GM04504 (cell line): ENCODE measurements around the gene RTKN2.

Experiments used
- DNase-seq: peaks from one replicate; pipeline ENCODE4 v3.0.0-alpha.2; 2012; ENCODE audit warnings: low read depth

The RTKN2 gene

DNA sequence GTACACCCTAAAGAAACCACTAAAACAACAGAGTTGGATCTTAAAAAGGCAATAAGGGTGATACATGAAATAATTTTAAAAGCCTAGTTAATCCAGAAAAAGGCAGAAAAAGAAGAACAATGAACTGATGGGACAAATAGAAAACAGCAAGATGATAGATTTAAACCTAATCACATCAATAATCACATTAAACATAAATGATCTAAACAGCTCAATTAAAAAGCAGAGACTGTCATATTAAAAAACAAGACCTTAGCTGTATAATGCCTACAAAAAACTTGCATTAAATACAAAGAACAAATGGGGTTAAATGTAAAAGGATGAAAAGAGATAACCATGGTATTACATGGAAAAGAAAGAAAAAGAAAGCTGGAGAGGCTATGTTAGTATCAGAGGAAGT lies 96.2 kb downstream of the RTKN2 start:
- DNase-seq, result no peak

DNA sequence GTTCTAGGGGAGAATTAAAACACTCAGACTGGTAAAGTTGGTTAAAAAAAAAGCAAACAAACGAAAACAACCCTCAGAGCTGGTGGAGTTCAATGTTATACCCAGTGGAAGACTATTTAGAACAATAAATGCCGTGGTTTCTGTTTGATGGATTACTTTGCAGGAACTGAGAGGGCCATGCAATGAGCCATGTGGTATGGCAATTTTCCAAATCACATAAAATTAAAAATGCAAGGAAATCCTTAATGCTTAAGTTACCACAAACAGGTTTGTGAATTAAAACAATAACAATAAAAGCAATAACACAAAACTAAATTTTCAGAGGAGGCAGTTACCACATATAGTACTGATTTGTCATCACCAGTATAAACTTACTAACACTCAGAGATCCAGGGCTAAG lies 96.9 kb downstream of the RTKN2 start:
- DNase-seq, result peak; percentile 44

DNA sequence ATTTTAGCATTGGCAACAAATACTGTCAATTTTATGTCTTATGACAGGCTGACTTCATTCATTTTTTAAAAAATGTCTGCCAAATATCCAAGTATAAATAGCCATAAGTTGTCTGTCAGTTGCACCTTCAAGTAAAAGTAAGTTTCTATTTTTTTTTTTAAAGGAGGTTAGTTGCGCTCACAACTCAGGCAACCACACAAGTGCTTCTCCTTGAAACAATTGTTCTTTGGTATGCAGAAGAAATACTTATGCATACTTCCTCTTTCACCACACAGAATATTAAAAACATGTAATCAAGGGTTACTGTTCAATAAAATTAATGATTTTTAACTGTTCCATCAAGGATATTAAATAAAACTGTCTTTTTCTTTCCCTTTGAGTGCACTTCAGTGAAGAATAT lies 97.9 kb downstream of the RTKN2 start:
- DNase-seq, result no peak

DNA sequence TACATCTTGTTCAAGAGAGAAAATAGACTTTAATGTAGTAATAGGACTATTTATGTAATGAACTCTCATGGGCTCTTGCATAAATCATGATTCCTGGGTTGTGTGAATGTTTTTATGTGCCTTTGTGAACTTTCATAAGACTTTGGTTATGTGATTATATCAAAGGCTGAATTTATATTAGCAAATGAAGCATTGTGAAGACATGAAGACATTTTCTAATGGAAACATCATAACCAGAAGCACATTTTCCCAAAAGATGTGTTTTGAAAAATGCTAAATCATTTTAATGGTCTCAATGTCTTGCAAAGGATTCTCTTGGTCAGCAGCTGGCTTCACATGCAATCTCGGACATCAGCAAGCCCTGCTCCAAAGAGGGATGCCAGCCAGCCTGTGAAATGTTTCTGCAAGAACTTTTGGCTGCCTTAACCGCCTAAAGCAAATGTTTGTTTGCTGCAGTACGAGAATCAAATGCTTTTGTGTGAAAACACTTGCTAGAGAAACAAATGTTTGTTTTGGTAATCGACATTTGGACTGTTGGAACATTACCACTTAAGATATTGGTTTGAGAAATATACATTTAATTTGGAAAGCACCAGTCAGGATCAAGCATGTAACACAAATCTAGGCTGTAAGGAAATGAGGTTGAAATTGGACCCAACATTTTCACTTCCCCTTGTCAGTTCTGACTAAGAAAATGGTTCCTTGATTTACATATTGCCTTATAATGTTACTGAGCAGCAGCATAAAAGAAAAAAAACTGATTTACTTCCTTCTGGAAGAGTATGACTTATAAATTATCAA lies 102.1 kb downstream of the RTKN2 start:
- peak; percentile 94 for DNase-seq

DNA sequence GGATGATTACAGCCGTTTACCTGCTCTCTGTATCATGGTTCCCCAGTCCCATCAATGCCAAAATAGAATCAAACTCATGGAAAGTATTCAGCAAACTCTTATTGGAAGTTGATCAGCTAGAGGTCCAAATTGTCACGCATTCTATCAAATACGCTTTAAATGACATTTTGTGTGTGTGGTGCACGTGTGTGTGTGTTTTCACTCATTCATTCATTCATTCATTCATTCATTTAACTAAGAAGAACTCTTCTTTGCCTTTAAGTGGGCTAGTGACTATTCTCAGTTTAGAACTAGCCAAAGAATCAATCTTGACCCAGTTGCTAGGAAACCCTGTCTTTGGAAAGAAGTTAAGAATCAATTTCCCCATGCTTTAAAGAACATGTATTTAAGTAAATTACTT lies 102.8 kb downstream of the RTKN2 start:
- no peak for DNase-seq

DNA sequence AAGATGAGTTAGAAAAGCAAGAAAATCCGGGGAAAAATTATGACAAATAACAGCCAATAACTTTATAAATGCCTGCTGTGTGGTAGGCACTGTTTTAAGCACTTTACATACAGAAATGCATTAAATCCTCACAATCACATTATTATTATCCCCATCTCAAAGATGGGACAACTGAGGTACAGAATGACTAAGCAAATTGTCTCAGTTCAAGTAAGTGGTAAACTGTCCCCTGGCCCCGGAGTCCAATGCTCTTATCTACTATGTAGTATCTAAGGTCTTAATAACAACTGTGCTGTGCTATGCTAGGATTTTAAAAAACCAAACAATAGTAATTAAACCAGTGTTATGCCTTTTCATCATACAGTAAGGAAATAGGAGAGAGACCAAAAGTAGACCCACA lies 105.6 kb downstream of the RTKN2 start:
- no peak for DNase-seq

DNA sequence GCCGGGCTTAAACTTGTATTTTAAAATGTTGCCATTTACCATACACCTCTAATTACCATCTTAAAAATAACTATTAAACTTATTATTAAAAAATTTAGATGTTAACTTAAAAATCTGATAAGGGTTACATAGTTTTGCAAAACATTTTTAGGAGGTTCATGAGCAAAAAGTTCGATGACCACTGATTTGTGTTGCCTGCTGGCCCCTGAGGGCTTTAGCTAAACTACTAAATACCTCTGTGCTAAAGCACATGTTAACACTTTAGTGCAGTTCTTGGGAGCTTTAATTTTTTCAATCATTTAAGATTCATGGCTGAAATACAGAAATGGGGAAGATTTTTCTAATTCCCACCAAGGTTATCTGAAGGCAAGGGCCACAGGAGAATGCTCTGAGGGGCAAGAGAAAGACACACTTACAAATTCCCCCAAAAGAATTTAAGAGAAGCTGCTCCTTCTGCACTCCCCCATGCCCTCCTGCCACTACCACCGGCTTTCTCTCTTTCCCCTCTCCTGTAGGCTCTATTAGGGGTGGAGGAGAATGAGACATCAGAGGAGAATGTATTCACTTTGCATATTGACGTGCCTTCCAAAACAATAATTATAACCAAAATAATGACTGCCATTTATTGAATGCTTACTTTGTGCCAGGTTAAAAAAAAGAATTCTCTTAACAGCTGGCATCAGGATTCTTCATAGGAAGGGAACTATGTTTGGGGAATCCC lies 106.2 kb downstream of the RTKN2 start:
- DNase-seq, result no peak

DNA sequence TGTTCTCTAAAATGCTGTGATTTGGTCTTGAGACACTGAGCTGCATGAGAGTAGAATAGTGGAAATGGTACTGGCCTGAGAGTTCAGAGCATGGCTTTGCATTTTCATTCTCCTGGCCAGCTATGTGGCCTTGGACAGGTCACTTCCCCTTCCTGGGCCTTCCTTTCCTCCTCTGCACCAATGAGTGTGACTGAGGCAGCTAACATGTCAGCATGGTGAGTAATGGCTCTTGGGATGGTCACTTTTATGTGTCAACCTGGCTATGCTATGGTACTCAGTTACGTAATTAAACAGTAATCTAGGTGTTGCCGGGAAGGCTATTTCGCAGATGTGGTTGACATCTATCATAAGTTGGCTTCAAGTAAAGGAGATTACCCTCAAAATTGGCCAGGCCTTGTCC lies 109.3 kb downstream of the RTKN2 start:
- DNase-seq, result no peak

DNA sequence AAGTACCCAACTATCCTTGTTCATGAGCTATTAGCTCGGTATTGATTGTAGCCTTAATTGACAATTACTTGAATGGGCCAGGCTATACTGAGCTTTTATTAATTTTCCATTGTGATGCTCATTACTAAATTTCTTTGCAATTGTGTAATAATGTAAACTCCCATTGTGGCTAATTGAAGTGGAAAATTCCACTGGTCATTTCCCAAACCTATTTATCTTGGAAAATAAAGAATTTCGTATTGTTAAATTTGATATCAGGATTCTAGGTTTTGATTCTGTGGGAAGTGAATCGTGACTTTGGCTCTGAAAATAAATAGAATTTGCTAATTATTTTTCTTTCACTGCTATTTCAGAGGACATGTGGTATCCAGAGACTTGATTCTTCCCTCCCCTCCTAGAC lies 111.0 kb downstream of the RTKN2 start:
- DNase-seq, result no peak

DNA sequence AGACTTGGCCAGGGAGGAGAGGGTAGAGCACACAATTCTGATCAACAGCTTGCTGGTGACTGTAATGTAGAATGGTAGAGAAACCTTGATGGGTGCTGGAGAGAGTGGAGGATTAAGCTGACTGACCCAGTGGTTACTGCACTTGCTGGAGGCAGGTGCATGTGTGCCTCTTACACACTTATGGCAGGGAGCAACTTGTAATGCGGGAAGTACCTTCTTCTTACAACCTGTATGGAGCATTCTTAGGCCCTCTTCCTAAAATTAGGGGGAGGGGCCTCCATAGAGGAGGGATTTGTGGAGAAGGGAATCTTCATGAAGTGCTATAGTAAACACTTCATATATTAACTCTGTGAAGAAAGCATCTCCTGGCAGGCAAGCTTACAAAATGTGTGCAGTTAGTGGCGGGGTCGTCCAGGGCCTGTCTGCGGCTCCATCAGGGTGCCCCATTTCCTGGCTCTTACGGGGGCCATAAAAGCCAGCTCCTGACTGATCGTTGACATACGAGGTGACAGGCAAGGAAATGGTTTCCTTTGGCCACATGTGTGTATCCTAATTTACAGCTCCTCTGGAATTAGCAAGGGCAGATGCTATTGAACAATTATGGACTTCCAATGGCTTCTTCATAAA lies 113.5 kb downstream of the RTKN2 start:
- no peak for DNase-seq

DNA sequence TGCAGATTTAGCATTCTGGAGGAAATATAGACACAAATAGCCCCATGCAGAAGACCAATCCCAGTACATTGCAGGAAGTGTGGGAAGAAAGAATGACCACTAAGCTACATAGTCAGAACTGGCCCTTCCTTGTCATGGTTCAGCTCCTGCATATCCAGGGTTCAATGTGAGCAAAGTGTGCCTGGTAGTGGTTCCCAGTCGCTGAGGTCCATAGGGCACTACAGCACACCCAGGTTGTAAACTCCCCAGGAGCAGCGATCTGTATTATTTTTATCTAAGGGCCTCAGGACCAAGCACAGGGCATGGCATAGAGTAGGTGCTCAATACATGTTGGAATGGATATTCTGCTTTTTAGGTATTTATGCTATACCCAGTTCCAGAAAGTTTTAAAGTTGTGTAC lies 114.4 kb downstream of the RTKN2 start:
- no peak for DNase-seq

DNA sequence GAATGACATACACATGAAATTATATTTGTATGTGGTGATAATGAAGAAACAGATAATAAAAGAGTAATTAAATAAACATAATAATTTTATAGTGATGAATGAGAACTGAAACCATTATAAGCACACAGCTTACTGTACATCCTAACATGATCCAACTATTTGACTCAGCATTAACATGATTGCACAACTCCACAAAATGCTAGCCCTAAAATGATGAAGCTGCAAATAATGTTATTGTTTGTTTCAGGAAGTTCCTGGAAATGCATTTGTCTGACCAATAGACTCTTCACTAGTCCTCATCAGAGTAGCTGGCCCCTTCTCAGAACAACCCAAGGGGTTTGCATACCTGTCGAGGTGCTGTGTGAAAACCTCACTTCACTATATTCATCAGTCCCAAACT lies 115.5 kb downstream of the RTKN2 start:
- peak; percentile 50 for DNase-seq

DNA sequence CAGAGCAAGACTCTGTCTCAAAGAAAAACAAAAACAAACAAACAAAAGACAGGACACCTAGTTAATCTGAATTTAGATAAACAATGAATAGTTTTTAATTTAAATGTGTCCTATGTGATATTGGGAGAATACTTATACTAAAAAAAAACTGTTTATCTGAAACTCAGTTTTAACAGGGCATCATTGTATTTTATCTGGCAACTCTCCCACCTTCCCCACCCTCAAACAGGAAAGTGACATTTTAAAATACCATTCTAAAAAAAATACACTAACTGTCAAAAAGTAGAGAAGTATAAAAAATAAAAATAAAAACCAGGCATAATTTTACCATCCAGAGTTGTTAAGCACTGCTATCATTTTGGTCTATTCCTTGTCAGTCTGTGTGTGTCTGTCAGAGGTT lies 119.0 kb downstream of the RTKN2 start:
- DNase-seq, result no peak

DNA sequence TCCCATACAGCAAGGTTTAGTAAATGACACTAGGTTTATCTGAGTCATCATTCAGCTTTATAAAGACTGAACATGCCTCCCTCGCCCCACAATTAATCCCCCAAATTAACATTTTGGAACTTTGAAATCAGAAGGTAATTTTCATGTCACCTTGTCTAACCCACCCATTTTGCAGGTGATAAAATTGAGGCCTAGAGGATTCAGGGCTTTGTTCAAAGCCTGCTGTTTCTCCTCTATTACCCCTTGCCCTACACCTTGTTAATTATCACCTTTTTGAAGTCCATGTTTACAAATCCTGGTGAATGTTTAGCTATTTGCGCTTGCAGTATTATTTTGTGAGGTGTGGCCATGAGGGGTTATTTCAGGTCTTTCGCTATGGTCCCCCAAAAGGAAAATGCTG lies 120.5 kb downstream of the RTKN2 start:
- DNase-seq, result no peak

DNA sequence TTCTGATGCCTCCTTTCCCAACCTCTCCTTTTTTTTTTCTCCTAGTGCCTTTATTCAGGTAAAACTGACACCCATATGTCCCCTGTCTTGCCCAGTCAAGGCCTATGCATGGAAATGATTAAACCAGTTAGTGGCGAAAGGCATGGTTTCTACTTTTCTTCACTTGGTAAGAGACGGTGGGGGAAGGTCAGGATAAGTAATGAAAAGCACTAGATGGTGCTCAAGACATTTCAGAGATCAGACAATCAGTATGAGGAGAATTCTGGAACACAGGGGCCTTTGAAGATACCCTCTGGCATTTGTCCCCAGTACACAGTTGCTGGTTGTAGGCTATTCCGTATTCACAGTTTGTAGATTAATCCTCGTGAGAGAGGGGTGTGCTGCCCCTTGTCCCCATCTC lies 121.2 kb downstream of the RTKN2 start:
- no peak for DNase-seq

DNA sequence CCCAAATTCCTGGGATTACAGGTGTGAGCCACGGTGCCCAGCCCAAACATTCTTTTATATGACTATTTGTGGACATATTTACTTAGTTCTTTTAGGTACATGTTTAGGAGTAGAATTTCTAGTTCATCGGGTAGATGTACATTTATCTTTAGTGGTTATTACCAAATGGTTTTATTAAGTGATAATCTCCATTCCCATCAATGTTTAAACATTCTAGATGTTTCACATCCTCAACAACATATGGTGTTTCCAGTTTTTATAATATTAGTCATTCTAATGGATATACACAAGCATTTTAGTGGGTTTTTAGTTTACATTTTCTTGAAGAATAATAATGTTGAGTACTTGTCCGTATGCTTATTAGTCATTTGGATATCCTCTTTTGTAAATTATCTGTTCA lies 131.7 kb downstream of the RTKN2 start:
- no peak for DNase-seq

DNA sequence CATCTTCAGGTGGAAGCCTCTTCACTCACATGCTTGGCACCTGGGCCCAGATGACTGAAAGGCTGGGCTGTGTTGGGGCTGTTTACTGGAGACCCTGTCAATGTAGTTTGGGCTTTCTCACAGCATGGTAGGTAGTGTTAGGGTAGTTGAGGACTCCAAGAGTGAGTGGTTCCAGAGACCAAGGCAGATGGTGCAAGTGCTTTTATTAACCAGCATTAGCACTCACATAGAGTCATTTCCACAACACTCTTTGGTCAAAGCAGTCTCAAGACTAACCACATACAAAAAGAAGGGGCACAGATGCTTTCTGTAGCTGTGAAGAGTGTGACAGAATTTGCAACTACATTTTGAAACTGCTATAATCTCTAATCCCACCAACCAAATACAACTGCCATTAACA lies 135.0 kb downstream of the RTKN2 start:
- DNase-seq, result no peak
